GM15510 (cell line): ENCODE measurements around the gene TAS2R4.
A peak's percentile ranks its signal among the peaks of the same experiment; 100 is the strongest.

Source experiments
- POLR2A ChIP-seq: IDR thresholded peaks from 3 replicates; pipeline ENCODE4 v1.6.1; 2011; ENCODE audit warnings: borderline replicate concordance; ENCODE audit not compliant: insufficient read length; ENCODE audit errors: extremely low read depth

The TAS2R4 gene, protein sequence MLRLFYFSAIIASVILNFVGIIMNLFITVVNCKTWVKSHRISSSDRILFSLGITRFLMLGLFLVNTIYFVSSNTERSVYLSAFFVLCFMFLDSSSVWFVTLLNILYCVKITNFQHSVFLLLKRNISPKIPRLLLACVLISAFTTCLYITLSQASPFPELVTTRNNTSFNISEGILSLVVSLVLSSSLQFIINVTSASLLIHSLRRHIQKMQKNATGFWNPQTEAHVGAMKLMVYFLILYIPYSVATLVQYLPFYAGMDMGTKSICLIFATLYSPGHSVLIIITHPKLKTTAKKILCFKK

DNA sequence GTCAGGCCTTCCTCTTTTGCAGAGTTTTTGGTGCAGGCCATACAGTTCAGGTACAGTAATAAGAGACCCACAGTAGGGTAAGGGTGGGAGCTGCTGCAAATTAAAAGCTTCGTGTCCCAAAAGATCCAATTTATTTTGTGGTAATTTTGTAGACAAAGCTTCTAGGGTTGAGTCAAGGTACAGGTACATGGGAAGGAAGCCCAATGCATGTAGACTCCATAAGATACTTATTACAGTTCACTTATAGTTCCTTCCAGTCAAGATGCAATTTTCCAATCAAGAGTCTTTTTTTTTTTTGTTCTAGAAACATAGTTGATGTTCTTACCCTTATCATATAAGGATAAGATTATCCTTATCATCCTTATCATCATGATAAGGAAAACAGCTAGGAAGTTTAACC is at the start of gene TAS2R4:
Gene TAS2R4, plus strand, starts transcription at position 301 of the 400 bp plus-strand sequence. CDS start 1,815 bp downstream, outside the sequence.
- no peak for TF ChIP-seq POLR2A

DNA sequence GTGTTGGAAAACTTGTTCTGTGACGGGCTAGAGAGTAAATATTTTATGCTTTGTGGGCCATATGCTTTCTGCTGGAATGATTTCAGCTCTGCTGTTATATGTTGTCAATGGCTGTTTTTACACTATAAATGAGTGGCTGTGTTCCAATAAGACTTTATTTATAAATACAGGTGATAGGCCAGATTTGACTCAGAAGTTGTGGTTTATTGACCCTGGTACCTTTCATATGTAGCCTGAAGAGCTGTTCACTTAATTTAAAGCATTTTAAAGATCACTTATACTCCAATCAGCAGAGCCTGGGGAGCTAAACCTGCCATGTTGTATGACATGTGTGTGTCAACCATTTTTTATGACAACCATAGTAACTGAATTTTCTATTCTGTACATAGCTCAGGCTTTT is 47.5 kb upstream of the TAS2R4 start:
- no peak for TF ChIP-seq POLR2A

DNA sequence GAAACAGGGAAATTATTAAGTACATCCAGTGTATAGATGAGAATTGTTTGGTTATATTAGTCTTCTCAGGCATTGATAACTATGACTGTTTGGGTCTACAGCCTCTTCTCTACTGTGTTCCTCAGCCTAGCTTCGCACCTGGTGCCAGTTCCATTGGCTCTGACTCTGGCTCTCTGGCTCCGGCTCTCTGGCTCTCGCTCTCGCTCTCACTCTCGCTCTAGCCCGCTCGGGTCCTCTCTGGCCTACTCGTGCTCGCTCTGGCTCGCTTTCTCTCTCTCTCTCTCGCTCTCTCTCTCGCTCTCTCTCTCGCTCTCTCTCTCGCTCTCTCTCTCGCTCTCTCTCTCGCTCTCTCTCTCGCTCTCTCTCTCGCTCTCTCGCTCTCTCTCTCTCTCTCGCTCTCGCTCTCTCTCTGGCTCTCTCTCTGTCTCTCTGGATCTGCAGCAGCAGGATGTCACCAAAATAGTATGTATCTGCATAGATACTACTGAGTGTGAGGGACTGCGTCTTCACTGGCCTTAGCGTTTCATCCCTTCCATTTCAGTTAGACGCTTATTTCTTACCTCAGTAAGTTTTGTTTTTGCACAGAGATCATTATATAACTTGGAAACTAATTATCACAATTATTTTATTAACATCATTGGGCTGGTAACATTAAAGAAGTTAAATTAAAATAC is 44.9 kb upstream of the TAS2R4 start:
- no peak for TF ChIP-seq POLR2A

DNA sequence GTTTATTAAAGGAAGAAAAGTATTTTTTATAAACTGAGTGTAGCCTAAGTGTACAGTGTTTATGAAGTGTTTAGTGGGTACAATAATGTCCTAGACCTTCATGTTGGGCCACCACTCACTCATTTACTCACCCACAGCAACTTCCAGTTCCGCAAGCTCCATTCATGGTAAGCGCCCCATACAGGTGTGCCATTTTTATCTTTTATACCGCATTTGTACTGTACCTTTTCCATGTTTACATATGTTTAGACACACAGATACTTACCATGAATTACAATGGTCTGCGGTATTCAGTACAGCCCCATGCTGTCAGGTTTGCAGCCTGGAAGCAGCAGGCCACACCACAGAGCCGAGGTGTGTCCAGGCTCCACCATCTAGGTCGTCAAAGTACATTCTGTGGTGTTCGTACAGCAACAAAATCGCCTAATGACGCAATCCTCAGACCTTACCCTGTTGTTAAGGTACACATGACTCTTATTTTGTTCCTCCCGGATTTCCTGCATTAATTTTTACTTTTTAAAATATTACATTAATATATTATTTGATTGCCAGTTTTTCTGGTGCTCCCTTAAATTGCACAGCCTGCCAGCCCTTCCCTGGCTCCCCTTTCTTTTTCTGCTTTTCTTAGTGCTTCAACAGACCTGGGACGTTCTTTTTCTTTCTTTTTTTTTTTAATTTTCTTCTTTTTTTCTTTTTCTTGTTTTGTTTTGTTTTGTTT is 39.2 kb upstream of the TAS2R4 start:
- TF ChIP-seq POLR2A: no peak

DNA sequence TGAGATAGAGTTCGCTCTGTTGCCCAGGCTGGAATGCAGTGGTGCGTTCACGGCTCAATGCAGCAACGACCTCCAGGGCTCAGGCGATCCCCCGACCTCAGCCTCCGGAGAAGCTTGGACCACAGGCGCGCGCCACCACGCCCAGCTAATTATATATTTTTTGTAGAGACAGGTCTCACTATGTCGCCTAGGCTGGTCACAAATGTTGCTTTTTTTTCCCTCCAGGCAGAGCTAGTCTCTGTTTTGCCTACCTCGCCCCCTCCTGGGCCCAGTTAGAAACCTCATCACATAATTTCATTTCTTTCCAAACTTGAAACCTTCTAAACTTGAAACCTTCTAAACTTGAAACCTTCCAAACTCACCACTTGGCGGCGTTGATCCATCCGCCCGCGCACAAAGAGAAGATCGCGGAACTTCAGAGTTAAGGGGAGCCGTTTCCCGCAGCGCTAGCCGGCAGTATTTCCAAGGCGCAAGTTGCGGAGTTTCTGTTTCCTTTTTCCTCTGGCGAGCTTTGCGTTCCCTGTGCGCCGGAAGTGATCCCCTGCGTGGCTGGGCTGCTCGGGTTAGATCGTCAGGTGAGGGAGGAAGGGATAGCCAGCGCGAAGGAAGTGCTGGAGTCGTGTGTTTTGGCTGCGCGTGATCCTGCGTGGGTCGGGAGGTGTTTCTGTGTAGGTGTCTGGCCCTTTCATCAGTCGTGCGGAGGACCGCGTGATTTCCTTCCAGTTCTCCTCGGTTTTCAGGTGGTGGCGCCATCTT is 38.5 kb upstream of the TAS2R4 start, which contains the start of gene SSBP1:
Gene SSBP1, plus strand, starts transcription at position 523 of the 756 bp plus-strand sequence. CDS start 809 bp downstream, outside the sequence.
- TF ChIP-seq POLR2A: peak; percentile 88

DNA sequence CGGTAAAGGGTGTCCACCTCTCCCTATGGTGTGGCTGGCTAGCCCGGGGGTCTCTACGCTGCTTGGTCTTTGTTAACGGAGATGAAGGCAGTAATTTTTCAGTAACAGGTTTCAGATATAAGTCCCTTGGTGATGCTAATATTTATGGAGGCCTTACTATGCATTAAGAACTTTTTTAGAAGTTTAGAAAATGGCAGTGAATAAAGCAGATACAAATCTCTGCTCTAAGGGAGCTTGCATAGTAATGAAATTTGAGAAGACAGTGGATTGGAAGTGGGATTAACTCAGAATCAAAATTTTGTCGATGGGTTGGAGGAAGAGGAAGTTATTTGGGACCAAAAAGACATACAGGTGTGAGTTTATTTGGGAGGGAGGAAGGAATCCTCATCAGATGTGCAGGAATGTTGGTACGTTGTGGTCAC is 37.9 kb upstream of the TAS2R4 start:
- TF ChIP-seq POLR2A: no peak

DNA sequence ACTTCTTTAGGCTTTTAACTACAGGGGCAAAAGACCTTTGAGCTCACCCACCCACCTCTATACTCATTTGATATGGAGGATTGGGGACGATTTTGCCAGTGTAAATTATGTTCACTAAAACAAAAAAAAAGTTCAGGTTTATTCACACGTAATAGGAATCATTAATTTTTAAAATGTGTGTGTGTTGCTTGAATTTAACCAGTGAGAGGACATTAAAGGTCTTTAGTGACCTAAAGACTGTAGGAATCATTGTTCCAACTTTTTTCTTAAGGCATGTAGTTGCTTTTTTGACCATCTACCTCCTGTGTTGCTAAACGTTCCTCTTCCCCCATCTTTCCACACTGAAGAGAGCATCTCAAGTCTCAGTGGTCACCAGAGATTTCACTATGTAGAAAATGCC is 37.2 kb upstream of the TAS2R4 start:
- no peak for TF ChIP-seq POLR2A

DNA sequence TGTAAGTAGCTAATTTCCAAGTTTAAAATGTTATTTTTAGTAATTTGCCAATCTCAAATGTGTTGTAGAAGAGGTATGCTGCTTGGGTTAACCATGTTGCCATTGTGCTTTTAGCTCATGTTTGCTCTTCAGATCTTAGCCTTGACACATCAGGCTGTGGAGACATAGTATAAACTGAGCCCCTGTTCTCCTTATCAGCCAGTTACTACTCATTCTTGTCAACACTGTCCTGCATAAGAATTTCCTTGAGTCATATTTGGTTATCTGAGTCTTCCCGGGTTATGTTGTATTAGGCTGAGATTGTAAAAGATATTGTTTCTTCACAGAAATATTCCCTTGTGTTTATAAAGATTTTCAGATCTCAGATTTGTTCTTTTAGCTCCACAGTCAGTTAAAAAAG is 34.2 kb upstream of the TAS2R4 start:
- TF ChIP-seq POLR2A: no peak

DNA sequence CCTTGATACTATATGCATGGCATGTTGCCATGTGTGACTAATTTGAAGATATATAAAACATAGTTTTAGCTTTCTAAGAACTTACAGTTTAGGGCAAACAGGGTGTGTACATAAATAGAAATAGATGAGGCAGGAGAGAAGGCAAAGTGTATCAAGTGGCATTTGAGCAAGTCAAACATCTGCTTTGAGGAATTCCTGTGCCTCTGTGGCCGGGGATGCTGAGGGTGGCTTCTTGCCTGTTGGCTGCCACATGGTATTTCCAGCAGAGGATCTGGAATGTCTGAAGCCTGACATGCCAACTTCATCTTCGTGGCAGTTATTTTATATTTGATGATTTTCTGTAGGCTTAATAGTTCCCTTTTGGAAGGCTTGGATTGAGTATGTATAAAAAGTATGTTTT is 32.3 kb upstream of the TAS2R4 start:
- no peak for TF ChIP-seq POLR2A

DNA sequence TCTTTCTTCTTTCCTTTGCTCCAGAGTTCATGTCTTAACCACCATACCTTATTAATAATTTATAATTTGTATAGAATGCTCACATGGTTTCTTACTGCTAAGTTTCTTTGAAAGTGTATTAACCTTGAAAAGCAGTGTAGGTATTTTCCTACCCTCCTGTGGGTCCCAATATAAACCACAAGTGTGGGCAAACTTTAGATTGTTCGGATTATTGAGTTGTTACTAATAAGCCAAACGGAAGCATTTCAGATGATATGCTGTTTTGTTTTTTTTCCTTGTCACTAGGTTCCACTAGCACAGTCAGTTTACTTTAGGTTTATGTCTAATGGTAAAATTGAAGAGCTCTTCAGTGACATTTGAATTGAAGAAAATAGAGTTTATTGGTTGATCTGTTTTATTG is 28.1 kb upstream of the TAS2R4 start:
- TF ChIP-seq POLR2A: no peak

DNA sequence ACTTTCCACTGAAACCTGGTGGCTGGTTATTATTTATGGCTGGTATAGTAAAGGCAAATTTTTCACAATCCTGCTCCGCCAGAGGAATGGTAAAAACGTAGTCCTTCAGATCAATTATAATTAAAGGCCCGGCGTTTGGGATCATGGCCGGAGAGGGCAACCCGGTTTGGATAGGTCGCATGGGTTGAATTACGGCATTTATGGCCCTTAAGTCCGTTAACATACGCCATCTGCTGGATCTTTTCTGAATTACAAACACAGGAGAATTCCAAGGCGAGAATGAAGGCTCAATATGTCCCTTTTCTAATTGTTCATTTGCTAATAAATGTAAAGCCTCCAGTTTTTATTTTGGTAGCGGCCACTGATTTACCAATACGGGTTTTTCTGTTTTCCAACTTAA is 23.8 kb upstream of the TAS2R4 start:
- no peak for TF ChIP-seq POLR2A

DNA sequence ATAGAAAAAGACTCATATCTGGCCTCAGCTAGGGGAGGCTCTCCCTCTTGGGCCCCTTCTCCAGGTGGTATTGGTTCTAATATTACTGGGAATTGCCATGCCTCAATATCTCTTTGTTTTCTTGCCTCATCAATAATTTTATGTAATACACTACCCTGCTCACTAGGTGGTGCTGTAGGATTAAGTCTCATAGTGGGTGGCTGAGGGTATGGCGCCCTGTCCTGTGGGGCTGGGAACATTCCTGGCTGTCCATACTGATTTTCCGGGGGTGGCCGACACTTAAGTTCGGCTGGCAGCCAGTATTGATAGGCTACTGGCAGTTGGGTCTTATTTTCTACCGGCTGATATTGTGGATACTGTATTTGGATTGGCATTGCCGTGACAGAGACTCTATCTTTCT is 21.5 kb upstream of the TAS2R4 start:
- TF ChIP-seq POLR2A: no peak

DNA sequence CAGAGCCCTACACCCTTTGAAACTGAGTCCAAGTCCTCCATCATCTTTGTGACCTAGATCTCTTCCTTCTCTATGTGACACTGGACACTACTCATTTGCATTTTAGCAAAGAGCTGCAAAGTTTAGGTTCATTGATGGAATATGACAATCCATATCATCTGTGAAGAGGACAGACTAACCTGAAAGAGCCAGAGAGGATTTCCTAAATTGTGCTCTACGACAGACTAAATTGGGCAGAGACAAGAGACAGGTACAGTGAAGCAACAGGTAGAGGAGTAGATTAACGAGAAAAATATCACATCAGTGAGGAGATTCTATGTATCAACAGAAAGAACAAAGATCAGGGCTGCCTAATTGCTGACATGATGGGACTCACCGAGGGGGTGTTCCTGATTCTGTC is 12.7 kb upstream of the TAS2R4 start, which contains the start of gene TAS2R3:
Gene TAS2R3, plus strand, starts transcription at position 301 of the 400 bp plus-strand sequence. Its CDS starts 62 bp downstream, at position 363.
- TF ChIP-seq POLR2A: no peak

DNA sequence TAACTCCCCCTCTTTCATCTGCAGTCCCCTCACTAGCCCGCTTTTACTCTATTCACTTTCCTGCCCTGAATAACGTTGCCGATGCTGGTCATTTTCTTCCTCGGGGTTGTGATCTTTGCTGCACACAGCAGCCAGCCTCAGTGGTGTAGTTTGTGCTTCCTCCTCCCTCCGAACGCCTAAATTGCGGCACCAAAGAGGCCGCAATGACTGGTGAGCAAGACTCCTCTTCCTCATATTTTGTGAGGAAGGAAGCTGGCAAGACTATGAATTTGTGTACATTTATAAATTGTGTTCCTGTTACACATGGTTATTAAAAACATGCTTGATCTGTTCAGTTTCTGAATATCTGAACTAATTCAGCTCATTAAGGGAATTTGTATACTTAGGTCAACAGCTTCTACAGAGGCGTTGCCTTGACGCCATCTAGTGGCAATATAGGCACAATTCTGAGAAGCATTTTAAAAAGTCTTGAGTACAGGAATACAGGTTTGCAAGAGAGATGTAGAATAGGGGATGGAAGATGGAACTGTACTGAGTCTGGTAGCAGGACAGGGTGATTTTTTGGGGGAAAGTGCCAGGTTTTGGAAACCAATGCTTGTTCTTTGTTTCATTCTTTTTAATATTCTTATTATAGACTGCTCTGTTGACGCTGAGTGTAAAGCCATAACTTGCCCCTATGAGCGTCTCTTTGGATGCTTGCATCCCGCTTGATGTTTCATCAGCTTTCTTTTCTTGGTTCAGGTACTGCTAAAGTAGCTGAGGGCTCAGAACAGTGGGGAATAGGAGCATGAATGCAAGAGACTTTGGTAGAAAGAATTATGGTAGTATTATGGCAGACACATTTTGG is 9.5 kb downstream of the TAS2R4 start:
- TF ChIP-seq POLR2A: no peak

DNA sequence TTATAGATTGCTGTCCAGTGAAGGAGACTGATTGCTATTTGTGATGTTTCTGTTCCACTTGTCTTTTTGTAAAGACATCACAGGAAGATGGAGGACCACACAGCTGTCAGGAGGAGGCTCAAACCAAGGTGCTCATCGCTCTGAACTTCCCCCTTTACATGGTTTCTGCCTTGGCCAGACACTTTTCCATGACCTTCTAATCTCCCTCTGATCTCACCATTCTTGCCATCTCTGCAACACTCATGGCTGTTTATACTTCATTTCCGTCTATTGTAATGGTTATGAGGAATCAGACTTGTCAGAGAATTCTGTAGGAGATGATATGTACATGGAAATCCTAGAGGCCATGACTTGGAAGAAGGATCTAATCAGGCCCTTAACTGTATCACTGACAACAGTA is 11.8 kb downstream of the TAS2R4 start:
- no peak for TF ChIP-seq POLR2A

DNA sequence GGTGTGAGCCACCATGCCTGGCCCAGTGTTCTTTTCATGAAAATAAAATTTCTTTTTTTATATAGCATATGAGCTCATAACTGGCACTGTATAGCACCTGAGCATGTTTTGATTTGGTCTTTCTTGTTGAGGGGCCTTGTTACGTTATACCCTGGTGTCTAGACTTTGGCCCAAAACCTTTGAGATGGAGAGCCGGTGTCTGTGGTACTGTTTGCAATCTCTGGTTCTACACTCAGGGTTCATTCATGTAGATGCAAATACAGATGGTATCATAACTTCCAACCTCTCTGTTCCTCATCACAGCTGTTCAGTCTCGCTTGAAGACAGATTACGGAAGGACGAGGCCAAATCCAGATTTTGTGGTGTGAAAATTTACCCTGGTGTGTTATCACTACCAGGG is 13.4 kb downstream of the TAS2R4 start, which contains the start of gene TAS2R5:
Gene TAS2R5, plus strand, starts transcription at position 301 of the 400 bp plus-strand sequence. CDS start 145 bp downstream, outside the sequence.
- TF ChIP-seq POLR2A: no peak
